Measurements from ENCODE around the gene INHBC. TPM values are rescaled to one million over a fixed set of nuclear protein-coding genes. Genes with fewer than 3 reads are reported as not detected.

The INHBC gene
- polyA plus RNA-seq, 4 donors = 0.03 to 0.49 TPM; not detected in 2

GRCh38 chr12:57465030-57465746 is 30.6 kb downstream of the INHBC start:
- H3K4me1 ChIP-seq (ENCODE audit: control insufficient read depth in 3 of 3, insufficient read depth in 2 of 3, low read depth in 1 of 3, low read length in 2 of 3) = peaks cover 5 to 25% (median 6%) of the 10 kb centered on the region in 3 donors
- H3K27ac ChIP-seq (ENCODE audit: low read depth in 1 of 3, low read length in 2 of 3) = no peak overlapping the region
- H3K4me3 ChIP-seq (ENCODE audit: low read depth in 1 of 3, low read length in 3 of 3) = no peak overlapping the region
- no peaks in the 10 kb centered on the region for H3K9me3 ChIP-seq (ENCODE audit: control insufficient read depth in 2 of 2, insufficient read depth in 1 of 2, low read depth in 1 of 2, low read length in 1 of 2)
- DNase-seq (peak in 1 of 2 donors; percentile 0), FAIRE-seq (no peak)
- 79 to 89% (median 86%) methylated on average over 6 of the region's 6 CpGs for WGBS, 3 donors
- peaks cover 0 to 26% (median 0%) of the 10 kb centered on the region in 3 donors for H3K36me3 ChIP-seq (ENCODE audit: control insufficient read depth in 3 of 3, insufficient read depth in 2 of 3, low read depth in 1 of 3, low read length in 3 of 3)
- peaks cover 0 to 25% (median 0%) of the 10 kb centered on the region in 3 donors for H3K27me3 ChIP-seq (ENCODE audit: control insufficient read depth in 3 of 3, insufficient read depth in 3 of 3, low read length in 3 of 3)

DNA sequence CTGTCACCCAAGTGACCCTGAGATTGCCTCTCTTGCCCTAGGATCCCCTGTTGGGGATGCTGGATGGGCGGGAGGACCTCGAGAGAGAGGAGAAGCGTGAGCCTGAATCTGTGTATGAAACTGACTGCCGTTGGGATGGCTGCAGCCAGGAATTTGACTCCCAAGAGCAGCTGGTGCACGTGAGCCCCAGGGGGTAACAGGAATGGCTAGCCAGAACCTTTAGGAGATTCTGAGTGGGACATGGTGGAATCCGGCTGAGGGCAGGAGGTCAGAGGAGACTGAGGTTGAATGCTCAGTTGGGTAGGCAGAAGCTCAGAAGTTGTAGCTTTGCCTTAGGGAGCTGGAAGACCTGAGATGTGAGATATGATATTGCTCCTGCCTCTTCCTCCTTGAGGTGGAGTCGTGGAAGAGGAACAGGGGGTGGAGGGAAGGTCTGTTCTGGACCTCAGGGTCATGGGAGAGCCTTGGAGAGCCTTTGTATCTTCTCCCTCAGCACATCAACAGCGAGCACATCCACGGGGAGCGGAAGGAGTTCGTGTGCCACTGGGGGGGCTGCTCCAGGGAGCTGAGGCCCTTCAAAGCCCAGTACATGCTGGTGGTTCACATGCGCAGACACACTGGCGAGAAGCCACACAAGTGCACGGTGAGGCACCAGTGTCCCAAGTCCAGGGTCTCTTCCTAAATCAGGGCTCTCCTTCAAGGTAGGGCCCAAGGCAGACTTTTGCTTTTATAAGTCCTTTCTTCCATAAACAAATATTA is 31.3 kb downstream of the INHBC start:
- FAIRE-seq = no peak
- Histone ChIP-seq H3K36me3 (ENCODE audit: control insufficient read depth in 3 of 3, insufficient read depth in 2 of 3, low read depth in 1 of 3, low read length in 3 of 3) (peaks cover 0 to 28% (median 0%) of the 10 kb centered on the region in 3 donors), H3K27ac (ENCODE audit: low read depth in 1 of 3, low read length in 2 of 3) (no peak overlapping the region), H3K9me3 (ENCODE audit: control insufficient read depth in 2 of 2, insufficient read depth in 1 of 2, low read depth in 1 of 2, low read length in 1 of 2) (no peaks in the 10 kb centered on the region), H3K4me1 (ENCODE audit: control insufficient read depth in 3 of 3, insufficient read depth in 2 of 3, low read depth in 1 of 3, low read length in 2 of 3) (peaks cover 2 to 25% (median 9%) of the 10 kb centered on the region in 3 donors), H3K27me3 (ENCODE audit: control insufficient read depth in 3 of 3, insufficient read depth in 3 of 3, low read length in 3 of 3) (peaks cover 0 to 17% (median 0%) of the 10 kb centered on the region in 3 donors), H3K4me3 (ENCODE audit: low read depth in 1 of 3, low read length in 3 of 3) (no peak overlapping the region)
- WGBS, 3 donors = 68 to 77% (median 73%) methylated on average over 14 of the region's 14 CpGs
- peak in 1 of 2 donors; percentile 1 for DNase-seq

DNA sequence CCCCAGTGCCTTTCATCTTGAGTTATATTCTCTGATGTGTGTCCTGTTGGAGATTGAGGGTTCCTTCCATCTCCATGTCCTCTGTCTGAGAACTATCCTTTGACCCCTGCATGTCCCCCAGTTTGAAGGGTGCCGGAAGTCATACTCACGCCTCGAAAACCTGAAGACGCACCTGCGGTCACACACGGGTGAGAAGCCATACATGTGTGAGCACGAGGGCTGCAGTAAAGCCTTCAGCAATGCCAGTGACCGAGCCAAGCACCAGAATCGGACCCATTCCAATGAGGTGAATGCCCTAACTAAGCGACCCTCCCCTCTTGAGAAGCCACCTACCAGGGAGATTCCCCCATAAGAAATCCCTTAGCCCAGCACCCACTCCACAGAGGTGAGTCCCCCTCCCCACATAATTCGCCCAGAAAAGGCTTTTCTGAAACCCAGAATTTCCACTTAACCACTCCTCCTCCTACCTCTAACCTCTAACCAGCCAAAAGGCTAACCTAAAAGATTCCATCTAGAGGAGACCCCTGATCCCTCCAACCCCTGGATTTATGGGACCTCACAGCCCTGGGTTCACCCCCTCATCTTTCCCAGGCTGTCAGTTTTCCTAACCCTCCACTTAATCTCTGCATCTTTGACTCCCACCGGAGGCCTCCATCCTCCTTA is 32.8 kb downstream of the INHBC start:
- Histone ChIP-seq H3K27ac (ENCODE audit: low read depth in 1 of 3, low read length in 2 of 3) (no peak overlapping the region), H3K9me3 (ENCODE audit: control insufficient read depth in 2 of 2, insufficient read depth in 1 of 2, low read depth in 1 of 2, low read length in 1 of 2) (no peaks in the 10 kb centered on the region), H3K4me3 (ENCODE audit: low read depth in 1 of 3, low read length in 3 of 3) (no peak overlapping the region), H3K36me3 (ENCODE audit: control insufficient read depth in 3 of 3, insufficient read depth in 2 of 3, low read depth in 1 of 3, low read length in 3 of 3) (peaks cover 0 to 35% (median 0%) of the 10 kb centered on the region in 3 donors), H3K27me3 (ENCODE audit: control insufficient read depth in 3 of 3, insufficient read depth in 3 of 3, low read length in 3 of 3) (peaks cover 0 to 9% (median 0%) of the 10 kb centered on the region in 3 donors), H3K4me1 (ENCODE audit: control insufficient read depth in 3 of 3, insufficient read depth in 2 of 3, low read depth in 1 of 3, low read length in 2 of 3) (peaks cover 0 to 27% (median 6%) of the 10 kb centered on the region in 3 donors)
- 82 to 91% (median 91%) methylated on average over 12 of the region's 12 CpGs for WGBS, 3 donors
- DNase-seq = peak in 1 of 2 donors; percentile 0
- no peak for FAIRE-seq

GRCh38 chr12:57467915-57468314 is 33.3 kb downstream of the INHBC start:
- peaks cover 0 to 9% (median 0%) of the 10 kb centered on the region in 3 donors for H3K27me3 ChIP-seq (ENCODE audit: control insufficient read depth in 3 of 3, insufficient read depth in 3 of 3, low read length in 3 of 3)
- H3K36me3 ChIP-seq (ENCODE audit: control insufficient read depth in 3 of 3, insufficient read depth in 2 of 3, low read depth in 1 of 3, low read length in 3 of 3) = peaks cover 0 to 35% (median 0%) of the 10 kb centered on the region in 3 donors
- no peak overlapping the region for H3K27ac ChIP-seq (ENCODE audit: low read depth in 1 of 3, low read length in 2 of 3)
- DNase-seq (no peak), FAIRE-seq (no peak)
- no peak overlapping the region for H3K4me3 ChIP-seq (ENCODE audit: low read depth in 1 of 3, low read length in 3 of 3)
- 86 to 89% (median 89%) methylated on average over 11 of the region's 11 CpGs for WGBS, 3 donors
- no peaks in the 10 kb centered on the region for H3K9me3 ChIP-seq (ENCODE audit: control insufficient read depth in 2 of 2, insufficient read depth in 1 of 2, low read depth in 1 of 2, low read length in 1 of 2)
- peaks cover 0 to 25% (median 6%) of the 10 kb centered on the region in 3 donors for H3K4me1 ChIP-seq (ENCODE audit: control insufficient read depth in 3 of 3, insufficient read depth in 2 of 3, low read depth in 1 of 3, low read length in 2 of 3)

DNA sequence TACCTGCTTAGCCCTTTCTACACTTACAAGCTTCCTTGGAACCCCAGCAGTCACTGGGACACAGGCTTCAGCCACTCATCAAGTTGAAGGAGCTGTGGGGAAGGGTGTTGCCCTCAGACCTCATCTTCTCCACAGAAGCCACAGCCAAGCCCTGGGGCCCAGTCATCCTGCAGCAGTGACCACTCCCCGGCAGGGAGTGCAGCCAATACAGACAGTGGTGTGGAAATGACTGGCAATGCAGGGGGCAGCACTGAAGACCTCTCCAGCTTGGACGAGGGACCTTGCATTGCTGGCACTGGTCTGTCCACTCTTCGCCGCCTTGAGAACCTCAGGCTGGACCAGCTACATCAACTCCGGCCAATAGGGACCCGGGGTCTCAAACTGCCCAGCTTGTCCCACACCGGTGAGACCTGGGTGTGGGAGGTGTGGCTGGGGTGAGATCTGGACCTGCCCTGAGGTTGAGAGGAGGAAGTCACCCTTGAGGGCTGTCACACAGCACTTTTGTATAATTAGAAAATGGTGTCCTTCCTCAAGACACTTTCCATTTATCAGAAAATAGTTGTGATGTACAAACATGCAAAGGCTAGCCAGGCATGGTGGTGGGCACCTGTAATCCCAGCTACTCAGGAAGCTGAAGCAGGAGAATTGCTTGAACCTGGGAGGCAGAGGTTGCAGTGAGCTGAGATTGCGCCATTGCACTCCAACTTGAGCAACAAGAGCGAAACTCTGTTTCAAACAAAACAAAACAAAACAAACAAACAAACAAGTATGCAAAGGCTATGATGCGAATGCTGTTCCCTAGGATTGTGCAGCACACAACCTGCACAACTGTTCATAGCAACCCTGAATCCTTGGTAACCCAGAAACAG is 34.9 kb downstream of the INHBC start:
- 87 to 90% (median 90%) methylated on average over 10 of the region's 10 CpGs for WGBS, 3 donors
- FAIRE-seq (no peak), DNase-seq (no peak)
- no peaks in the 10 kb centered on the region for H3K9me3 ChIP-seq (ENCODE audit: control insufficient read depth in 2 of 2, insufficient read depth in 1 of 2, low read depth in 1 of 2, low read length in 1 of 2)
- H3K36me3 ChIP-seq (ENCODE audit: control insufficient read depth in 3 of 3, insufficient read depth in 2 of 3, low read depth in 1 of 3, low read length in 3 of 3) = peaks cover 0 to 29% (median 0%) of the 10 kb centered on the region in 3 donors
- H3K27ac ChIP-seq (ENCODE audit: low read depth in 1 of 3, low read length in 2 of 3) = no peak overlapping the region
- peaks cover 0 to 17% (median 0%) of the 10 kb centered on the region in 3 donors for H3K27me3 ChIP-seq (ENCODE audit: control insufficient read depth in 3 of 3, insufficient read depth in 3 of 3, low read length in 3 of 3)
- peaks cover 0 to 24% (median 6%) of the 10 kb centered on the region in 3 donors for H3K4me1 ChIP-seq (ENCODE audit: control insufficient read depth in 3 of 3, insufficient read depth in 2 of 3, low read depth in 1 of 3, low read length in 2 of 3)
- no peak overlapping the region for H3K4me3 ChIP-seq (ENCODE audit: low read depth in 1 of 3, low read length in 3 of 3)

- no peak for FAIRE-seq
- 92 to 96% (median 94%) methylated on average over 14 of the region's 14 CpGs for WGBS, 3 donors
- Histone ChIP-seq H3K9me3 (ENCODE audit: control insufficient read depth in 2 of 2, insufficient read depth in 1 of 2, low read depth in 1 of 2, low read length in 1 of 2) (no peaks in the 10 kb centered on the region), H3K36me3 (ENCODE audit: control insufficient read depth in 3 of 3, insufficient read depth in 2 of 3, low read depth in 1 of 3, low read length in 3 of 3) (peaks cover 0 to 31% (median 0%) of the 10 kb centered on the region in 3 donors), H3K4me3 (ENCODE audit: low read depth in 1 of 3, low read length in 3 of 3) (no peak overlapping the region), H3K27me3 (ENCODE audit: control insufficient read depth in 3 of 3, insufficient read depth in 3 of 3, low read length in 3 of 3) (peaks cover 0 to 24% (median 0%) of the 10 kb centered on the region in 3 donors), H3K27ac (ENCODE audit: low read depth in 1 of 3, low read length in 2 of 3) (peak overlapping the region in 2 of 3 donors; percentile 60 to 76), H3K4me1 (ENCODE audit: control insufficient read depth in 3 of 3, insufficient read depth in 2 of 3, low read depth in 1 of 3, low read length in 2 of 3) (peaks cover 0 to 30% (median 6%) of the 10 kb centered on the region in 3 donors)
- no peak for DNase-seq
Measured at GRCh38 chr12:57470286-57470969, 35.8 kb downstream of the INHBC start.

- peaks cover 0 to 29% (median 0%) of the 10 kb centered on the region in 3 donors for H3K27me3 ChIP-seq (ENCODE audit: control insufficient read depth in 3 of 3, insufficient read depth in 3 of 3, low read length in 3 of 3)
- no peak overlapping the region for H3K4me3 ChIP-seq (ENCODE audit: low read depth in 1 of 3, low read length in 3 of 3)
Measured at GRCh38 chr12:57470970-57471656, 36.5 kb downstream of the INHBC start.

More at GRCh38 chr12:57470970-57471656, 36.5 kb downstream of the INHBC start:
- peaks cover 0 to 37% (median 8%) of the 10 kb centered on the region in 3 donors for H3K4me1 ChIP-seq (ENCODE audit: control insufficient read depth in 3 of 3, insufficient read depth in 2 of 3, low read depth in 1 of 3, low read length in 2 of 3)
- no peaks in the 10 kb centered on the region for H3K9me3 ChIP-seq (ENCODE audit: control insufficient read depth in 2 of 2, insufficient read depth in 1 of 2, low read depth in 1 of 2, low read length in 1 of 2)
- WGBS, 3 donors = 34 to 64% (median 52%) methylated on average over 4 of the region's 4 CpGs
- peak; percentile 85 to 93 for DNase-seq
- H3K27ac ChIP-seq (ENCODE audit: low read depth in 1 of 3, low read length in 2 of 3) = peak overlapping the region in 2 of 3 donors; percentile 60 to 76
- peaks cover 0 to 26% (median 0%) of the 10 kb centered on the region in 3 donors for H3K36me3 ChIP-seq (ENCODE audit: control insufficient read depth in 3 of 3, insufficient read depth in 2 of 3, low read depth in 1 of 3, low read length in 3 of 3)
- FAIRE-seq = no peak
